NCI-H146 treated with DMSO at 0.1 percent for 48 hours (cell line): ENCODE data around the gene LTBP4.
"Not testable (repeated sequence)": the region's sequence is repeated elsewhere in the genome, so short reads cannot be mapped to it uniquely, and the experiment has no call there.

Source experiments
- DNase-seq: peaks from one replicate; lab custom pipeline; 2025; ENCODE audit not compliant: unreplicated experiment; lab: John Stamatoyannopoulos, UW

The LTBP4 gene

GRCh38 chr19:40601134-40601974 lies at the start of gene LTBP4:
TSS of gene LTBP4 (plus strand) at chr19:40601369. CDS start at chr19:40601388, 19 bp downstream.
- DNase-seq: no peak

GRCh38 chr19:40552848-40553247 lies 48.3 kb upstream of the LTBP4 start:
- no peak for DNase-seq

GRCh38 chr19:40553885-40554857 lies 47.0 kb upstream of the LTBP4 start:
- DNase-seq: peak; percentile 40

GRCh38 chr19:40555978-40556689 lies 45.0 kb upstream of the LTBP4 start:
- no peak for DNase-seq

- no peak for DNase-seq
Measured at GRCh38 chr19:40556953-40557530, 44.1 kb upstream of the LTBP4 start.

- no peak for DNase-seq
Measured at GRCh38 chr19:40559394-40559793, 41.8 kb upstream of the LTBP4 start.

GRCh38 chr19:40560092-40560507 lies 41.1 kb upstream of the LTBP4 start:
- no peak for DNase-seq

GRCh38 chr19:40561947-40562346 lies 39.2 kb upstream of the LTBP4 start:
- DNase-seq: no peak

- not testable (repeated sequence) for DNase-seq
Measured at GRCh38 chr19:40564535-40564934, 36.6 kb upstream of the LTBP4 start.

- DNase-seq: no peak
Measured at GRCh38 chr19:40565355-40565754, 35.8 kb upstream of the LTBP4 start.

GRCh38 chr19:40565910-40566495 lies 35.2 kb upstream of the LTBP4 start:
- DNase-seq: no peak

- no peak for DNase-seq
Measured at GRCh38 chr19:40567040-40567749, 34.0 kb upstream of the LTBP4 start.

GRCh38 chr19:40567750-40568494 lies 33.2 kb upstream of the LTBP4 start:
- DNase-seq: no peak

GRCh38 chr19:40570313-40571004 lies 30.7 kb upstream of the LTBP4 start:
- DNase-seq: peak; percentile 91

GRCh38 chr19:40571005-40571318 lies 30.2 kb upstream of the LTBP4 start:
- DNase-seq: no peak

GRCh38 chr19:40571831-40572495 lies 29.2 kb upstream of the LTBP4 start:
- DNase-seq: no peak

GRCh38 chr19:40575326-40575725 lies 25.8 kb upstream of the LTBP4 start:
- no peak for DNase-seq

GRCh38 chr19:40576151-40576584 lies 25.0 kb upstream of the LTBP4 start:
- no peak for DNase-seq
